ENCODE data around the gene PRRT1. TPM values are rescaled to one million over a fixed set of nuclear protein-coding genes. Genes with fewer than 3 reads are reported as not detected.

PRRT1 gene
- total RNA-seq, 1 donor from 2014 or later, result 1.2 TPM

DNA sequence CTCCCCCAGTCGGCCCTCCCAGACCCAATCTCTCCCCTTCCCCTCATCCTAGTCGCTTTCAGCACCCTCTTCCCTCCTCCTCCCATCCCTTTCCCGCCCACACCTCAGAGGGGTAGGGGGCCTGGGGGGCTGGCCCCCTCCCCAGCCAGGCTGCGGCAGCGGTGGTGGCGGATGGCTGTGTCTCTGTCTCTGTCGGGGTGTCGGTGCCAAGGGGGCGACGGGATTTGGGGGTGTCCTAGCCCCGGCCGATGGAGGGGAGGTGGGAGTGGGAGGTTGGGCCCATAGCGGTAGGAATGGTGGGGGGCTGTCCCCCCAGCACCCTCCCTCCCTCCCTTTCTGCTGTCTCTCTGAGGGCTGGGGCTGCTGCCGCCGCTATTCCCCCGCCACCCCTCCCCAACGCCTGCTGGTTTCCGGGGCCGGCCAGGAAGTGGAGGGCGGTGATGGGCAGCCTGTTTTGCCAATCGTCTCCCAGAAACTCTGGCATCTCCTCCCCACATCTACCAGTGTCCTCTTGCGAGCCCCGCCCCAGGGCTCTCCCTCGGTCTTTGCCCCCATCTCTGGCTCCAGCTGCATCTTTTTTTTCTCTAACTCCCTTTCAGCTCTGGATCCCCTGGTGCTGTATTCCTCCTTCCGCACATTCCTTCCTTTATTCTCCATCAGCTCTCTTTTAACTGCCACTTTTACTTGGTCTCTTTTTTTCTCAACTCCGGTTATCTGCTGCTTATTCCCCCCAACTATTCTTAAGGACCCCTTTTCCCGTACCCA is 24.2 kb upstream of the PRRT1 start, which contains the start of gene AGPAT1:
Gene AGPAT1, minus strand, starts transcription at position 374 of the 765 bp plus-strand sequence. CDS start 4,588 bp downstream, outside the sequence.
- DNase-seq (ENCODE audit: low spot score), result peak; percentile 98

GRCh38 chr6:32175322-32175710 is 23.6 kb upstream of the PRRT1 start:
- DNase-seq (ENCODE audit: low spot score), result no peak

DNA sequence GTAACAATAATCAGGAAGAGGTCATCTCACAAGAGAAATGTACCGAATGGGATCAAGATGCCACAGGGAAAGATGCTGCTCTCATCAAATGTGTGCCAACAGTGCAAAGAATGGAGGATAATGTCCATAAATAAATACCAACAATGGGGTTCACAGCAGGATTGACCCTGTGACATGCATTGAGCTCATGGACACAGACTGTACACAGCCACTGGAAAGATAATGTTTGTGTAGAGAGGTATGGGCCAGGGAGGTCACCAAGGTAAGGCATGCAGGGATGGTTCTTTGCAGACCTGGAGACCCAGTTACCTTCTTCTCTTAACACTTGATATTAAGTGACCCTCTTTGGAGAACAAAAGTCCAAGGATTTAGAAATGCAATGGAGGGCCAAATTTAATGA is 22.7 kb upstream of the PRRT1 start:
- DNase-seq (ENCODE audit: low spot score), result no peak

- no peak for DNase-seq (ENCODE audit: low spot score)
Measured at GRCh38 chr6:32173051-32173727, 21.4 kb upstream of the PRRT1 start.

GRCh38 chr6:32171234-32171633 is 19.5 kb upstream of the PRRT1 start:
- DNase-seq (ENCODE audit: low spot score), result no peak

DNA sequence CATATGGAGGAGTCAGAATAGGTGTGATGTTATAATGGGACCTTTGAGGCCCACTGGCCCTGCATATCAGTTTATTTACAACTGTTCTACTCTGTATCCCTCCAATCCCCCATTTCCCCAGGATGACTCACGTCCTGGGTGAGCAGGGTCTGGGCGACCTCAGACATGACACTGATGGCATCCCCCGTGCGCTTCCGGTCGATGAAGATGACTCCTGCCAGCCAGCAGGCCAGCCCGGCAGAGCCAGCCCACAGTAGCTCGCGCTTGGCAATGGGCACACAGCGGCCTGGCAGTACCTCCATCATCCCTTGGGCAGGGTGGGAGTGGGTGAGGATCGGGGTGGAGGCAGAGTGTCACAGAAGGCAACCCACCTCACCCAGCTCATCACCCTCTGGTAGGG is 18.6 kb upstream of the PRRT1 start:
- DNase-seq (ENCODE audit: low spot score), result no peak

GRCh38 chr6:32168807-32169591 is 17.3 kb upstream of the PRRT1 start:
- DNase-seq (ENCODE audit: low spot score), result no peak

DNA sequence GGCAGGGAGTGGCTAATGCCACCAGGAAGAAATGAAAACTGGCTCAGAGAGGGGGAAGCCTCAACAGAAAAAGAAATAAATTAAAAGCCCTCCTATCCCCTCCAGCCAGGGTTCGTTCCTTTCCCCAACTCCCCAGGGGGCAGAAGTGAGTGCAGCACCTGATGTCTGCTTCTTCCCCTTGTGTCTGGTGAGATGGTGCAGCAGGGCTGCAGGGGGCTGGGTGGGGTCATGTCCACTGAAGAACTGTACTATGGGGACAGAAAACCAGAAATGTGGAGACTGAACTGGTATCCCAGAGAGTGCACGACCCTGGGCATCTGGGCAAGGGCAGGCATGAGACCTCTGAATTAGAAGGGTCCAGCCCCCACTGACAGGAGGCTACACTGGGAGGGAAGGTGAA is 16.6 kb upstream of the PRRT1 start:
- no peak for DNase-seq (ENCODE audit: low spot score)

DNA sequence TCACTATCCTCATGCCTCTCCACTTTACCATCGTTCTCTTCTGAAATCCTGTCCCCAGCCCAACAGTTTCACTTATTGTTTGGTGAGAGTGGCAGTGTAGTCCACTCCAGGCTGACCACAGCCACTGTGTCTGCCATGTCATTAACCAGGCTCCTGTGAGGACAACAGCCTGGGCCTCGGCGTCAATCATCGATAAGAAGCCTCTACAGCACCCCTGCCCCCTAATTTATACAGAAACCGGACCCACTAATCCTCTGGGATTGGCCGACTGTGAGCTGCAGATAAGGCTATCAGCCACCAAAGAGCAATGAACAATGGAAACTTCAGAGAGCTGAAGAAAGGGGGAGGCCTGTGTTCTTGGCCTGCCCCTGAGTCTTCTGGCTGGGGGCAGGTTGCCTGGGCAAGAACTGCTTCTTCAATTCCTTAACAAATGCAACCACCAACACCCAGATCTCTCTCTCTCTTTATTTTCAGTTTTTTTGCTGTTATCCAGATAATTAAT is 16.1 kb upstream of the PRRT1 start:
- DNase-seq (ENCODE audit: low spot score), result no peak

DNA sequence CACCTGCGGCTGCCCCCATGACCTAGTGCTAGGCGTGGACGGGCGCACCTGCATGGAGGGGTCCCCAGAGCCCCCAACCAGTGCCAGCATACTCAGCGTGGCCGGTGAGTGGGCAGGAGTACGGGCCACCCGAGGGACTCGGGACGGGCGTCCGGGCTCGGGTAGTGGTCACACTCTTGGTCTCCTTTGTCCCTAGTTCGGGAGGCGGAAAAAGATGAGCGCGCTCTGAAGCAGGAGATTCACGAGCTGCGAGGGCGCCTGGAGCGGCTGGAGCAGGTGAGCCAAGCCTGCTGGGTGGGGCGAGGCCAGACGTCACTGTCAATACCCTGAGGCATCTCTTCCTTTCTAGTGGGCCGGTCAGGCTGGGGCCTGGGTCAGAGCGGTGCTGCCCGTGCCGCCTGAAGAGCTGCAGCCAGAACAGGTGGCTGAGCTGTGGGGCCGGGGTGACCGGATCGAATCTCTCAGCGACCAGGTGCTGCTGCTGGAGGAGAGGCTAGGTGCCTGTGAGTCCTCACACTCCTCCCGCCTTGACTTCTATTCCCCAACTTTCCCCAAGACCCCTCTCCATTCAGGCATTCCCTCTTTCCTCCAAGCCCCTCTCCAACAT is 15.5 kb upstream of the PRRT1 start:
- DNase-seq (ENCODE audit: low spot score), result no peak

- no peak for DNase-seq (ENCODE audit: low spot score)
Measured at GRCh38 chr6:32166411-32167061, 14.8 kb upstream of the PRRT1 start.

DNA sequence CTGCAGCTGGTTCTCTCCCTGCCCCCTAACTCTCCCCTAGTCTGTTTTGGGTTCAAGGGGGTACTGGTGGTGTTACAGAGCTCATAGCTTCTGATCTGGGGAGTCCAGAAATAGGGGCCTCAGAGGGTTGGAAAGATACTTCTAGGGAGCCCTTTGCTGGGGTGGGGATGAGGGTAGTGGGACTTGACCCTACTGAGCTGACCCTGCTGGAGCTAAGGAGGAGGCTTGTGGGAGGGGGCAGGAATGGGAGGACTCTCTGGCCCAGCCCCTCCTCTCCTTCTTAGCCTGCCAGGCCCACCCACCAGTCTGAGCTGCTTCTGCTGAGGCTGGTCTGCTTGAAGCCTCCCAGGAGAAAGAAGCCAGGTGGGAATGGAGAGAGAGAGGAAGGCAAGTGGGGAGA is 12.6 kb upstream of the PRRT1 start, which contains the start of gene EGFL8:
Gene EGFL8, plus strand, starts transcription at position 301 of the 400 bp plus-strand sequence. CDS start 1,571 bp downstream, outside the sequence.
- DNase-seq (ENCODE audit: low spot score), result no peak

GRCh38 chr6:32163559-32164258 is 12.0 kb upstream of the PRRT1 start:
- DNase-seq (ENCODE audit: low spot score), result no peak

GRCh38 chr6:32158052-32158451 is 6.3 kb upstream of the PRRT1 start:
- DNase-seq (ENCODE audit: low spot score), result no peak

DNA sequence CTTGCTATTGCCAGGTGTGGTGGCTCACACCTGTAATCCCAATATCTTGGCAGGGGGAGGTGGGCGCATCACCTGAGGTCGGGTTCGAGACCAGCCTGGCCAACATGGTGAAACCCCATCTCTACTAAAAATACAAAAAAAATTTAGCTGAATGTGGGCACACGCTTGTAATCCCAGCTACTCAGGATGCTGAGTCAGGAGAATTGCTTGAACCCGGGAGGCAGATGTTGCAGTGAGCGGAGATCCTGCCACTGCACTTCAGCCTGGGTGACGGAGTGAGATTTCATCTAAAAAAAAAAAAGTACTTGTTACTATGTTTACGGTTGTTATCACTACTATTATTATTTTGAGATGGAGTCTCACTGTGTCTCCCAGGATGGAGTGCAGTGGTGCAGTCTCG is 5.2 kb upstream of the PRRT1 start:
- no peak for DNase-seq (ENCODE audit: low spot score)

DNA sequence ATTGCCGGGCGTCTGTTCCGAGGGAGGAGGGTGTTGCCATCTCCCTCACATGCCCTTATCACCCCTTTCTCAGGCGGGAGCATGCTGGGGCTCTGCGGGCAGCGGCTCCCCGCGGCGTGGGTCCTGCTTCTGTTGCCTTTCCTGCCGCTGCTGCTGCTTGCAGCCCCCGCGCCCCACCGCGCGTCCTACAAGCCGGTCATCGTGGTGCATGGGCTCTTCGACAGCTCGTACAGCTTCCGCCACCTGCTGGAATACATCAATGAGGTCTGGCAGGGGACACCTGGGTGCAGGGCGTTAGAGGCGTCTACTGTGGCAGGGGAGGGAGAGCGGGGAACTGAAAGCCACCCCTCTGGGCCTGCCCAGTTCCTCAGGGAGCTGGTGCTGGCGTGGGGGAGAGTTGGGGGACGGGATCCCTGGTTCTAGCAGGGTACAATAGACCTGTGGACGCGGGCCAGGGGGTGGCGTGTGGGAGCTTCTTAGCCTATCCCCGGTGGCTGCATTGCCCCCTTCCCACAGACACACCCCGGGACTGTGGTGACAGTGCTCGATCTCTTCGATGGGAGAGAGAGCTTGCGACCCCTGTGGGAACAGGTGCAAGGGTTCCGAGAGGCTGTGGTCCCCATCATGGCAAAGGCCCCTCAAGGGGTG is 2.9 kb upstream of the PRRT1 start:
- peak; percentile 72 for DNase-seq (ENCODE audit: low spot score)

DNA sequence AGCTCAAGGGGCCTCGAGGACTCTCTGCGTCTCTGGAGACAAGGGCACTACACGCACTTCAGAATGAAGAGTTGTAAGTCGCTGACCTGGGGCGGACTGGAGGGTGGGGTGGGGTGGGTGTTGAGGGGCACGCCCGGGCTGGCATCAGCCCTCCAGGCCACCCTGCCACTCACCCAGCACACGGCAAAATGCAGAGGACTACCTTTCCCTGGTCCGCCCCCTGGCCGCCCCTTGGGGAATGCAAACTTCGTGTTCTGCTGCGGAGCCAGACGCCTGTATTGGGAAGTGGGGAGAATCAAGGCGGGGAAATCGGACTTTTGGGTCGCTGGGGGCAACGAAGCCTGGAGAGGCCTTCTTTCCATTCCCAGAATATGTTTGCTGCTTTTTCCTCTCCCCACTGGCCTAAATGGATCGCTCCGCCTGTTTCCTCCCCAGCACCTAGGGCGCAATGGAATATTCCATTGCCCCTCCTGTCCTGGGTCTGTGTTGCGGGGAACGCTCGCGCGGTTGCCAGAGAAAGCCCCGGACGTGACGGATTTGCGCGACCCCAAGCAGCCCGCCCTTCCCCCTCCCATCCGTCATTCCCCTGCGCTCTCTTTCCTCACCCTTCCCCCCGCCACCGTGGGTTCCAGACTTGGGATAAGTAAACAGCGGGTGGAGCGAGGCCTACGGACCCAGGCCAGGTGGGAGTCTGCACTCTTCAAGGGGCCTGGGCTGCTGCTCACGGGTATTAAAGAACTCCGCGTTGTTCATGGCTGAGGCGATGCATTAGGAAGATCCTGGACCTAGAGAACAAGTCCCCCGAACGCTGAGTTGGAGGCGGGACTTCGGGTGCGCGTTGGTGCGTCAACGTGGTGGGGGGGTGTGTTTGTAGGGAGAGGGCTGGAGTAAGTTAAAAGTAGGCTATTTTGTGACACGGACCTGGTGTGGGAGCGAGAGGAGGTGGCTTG is 2.1 kb upstream of the PRRT1 start, which contains the start of gene PPT2:
Gene PPT2, plus strand, starts transcription at position 578 of the 950 bp plus-strand sequence. CDS start 454 bp downstream, outside the sequence.
- DNase-seq (ENCODE audit: low spot score), result peak; percentile 95

DNA sequence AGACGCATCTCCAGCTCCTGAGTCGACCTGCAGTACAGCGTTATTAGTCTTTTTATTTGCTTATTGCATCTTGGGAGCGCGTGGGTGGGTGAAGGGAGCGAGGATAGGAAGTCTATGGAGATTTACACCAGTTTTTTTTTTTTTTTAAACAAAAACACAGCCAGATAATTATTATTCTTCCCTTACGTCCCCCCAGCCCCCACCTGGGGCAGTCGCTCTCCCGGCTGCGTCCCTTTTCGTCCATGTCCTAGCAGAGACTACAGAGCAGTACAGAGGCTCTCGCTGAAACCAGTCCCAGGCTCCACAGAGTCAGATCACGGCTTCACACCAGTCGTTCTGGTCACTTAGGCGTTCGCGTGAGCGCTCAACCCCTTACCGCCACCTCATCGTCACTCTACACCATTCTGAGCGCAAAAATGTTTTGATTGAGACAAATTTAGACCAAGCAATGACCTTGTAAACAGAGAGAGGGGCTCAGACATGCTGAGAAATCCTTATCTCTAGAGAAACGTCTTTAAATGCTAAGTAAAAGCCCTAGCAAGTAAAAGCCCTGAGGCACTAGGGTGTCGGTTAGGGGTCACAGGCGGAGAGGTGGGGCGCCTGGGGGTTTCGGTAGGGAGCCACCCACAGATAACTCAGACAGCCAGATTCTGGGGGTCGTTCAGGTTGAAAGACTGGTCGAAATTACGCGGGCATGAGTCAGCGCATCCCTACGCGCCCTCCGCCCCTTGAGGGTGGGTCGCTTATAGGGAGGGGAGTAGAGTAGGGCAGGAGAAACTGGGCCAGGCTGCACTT is 1.2 kb upstream of the PRRT1 start:
- DNase-seq (ENCODE audit: low spot score), result peak; percentile 71

All from umbilical cord (tissue), 2 donors.